Mammary epithelial cell (primary cell): ENCODE measurements around the gene ZBTB21.

Experiments used
- EZH2 ChIP-seq: IDR thresholded peaks from 2 replicates; pipeline ENCODE4 v1.6.1; 2012; ENCODE audit warnings: low read length, inconsistent platforms, borderline replicate concordance
- TF ChIP-seq, protein P1 (sequence below), 2 donors: IDR thresholded peaks in 1 of 2; conservative IDR thresholded peaks in 1 of 2; 2 replicates each; pipeline ENCODE4 v1.5.1; 2011 to 2012; ENCODE audit warnings: inconsistent platforms in 2 of 2, low read length in 2 of 2, mild to moderate bottlenecking in 2 of 2, control low read depth in 1 of 2, low read depth in 1 of 2; ENCODE audit not compliant: insufficient read depth in 1 of 2; ENCODE audit errors: extremely low read depth in 1 of 2

DNA sequence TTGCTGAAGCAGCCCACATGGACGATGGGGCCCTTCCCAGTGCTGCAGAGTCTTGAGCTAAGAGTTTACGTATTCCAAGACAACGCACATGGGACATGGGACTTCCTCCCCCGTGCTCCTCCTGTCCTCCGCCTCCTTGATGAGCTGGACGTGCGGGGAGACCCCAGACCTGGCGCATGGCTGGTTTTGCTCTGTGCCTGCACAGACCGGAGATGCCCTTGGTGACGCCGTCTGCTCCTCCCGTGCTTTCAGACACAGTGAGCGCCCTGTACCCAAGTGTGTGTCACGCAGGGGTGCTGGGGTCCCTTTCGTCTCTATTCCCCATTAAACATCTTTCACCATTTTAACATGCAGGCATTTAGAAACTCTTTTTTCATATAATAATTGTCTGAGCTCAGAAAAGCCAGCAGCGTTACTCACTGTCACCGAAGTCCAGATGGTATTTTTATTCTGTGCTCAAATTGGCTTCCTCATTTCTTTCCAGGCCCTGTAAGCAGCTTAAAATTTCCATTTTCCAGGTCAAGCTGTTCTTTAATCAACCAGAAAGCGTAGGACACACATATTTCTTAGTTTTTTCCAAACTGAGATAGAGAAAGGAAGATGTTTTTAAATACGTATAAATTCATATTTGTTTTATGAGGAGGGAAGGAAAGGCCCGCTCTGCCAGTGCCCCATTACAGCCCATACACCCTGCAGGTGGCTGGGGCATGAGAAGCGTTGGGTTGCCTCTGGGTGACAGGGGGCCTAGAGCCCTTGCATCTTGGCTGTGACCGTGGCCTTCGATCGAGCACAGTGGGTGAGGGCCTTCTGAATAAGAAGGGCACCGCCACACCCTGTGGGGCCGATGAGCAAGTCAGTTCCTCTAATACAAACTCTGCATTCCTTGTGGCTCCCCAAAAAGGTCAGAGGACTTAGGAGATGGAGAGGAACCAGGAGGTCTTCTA, 17.9 kb upstream of the ZBTB21 start:
- TF ChIP-seq, protein P1, sequence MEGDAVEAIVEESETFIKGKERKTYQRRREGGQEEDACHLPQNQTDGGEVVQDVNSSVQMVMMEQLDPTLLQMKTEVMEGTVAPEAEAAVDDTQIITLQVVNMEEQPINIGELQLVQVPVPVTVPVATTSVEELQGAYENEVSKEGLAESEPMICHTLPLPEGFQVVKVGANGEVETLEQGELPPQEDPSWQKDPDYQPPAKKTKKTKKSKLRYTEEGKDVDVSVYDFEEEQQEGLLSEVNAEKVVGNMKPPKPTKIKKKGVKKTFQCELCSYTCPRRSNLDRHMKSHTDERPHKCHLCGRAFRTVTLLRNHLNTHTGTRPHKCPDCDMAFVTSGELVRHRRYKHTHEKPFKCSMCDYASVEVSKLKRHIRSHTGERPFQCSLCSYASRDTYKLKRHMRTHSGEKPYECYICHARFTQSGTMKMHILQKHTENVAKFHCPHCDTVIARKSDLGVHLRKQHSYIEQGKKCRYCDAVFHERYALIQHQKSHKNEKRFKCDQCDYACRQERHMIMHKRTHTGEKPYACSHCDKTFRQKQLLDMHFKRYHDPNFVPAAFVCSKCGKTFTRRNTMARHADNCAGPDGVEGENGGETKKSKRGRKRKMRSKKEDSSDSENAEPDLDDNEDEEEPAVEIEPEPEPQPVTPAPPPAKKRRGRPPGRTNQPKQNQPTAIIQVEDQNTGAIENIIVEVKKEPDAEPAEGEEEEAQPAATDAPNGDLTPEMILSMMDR (conservative IDR thresholded peaks at IDR 0.05 in 1 of 2, IDR thresholded peaks at IDR 0.05 in 1 of 2; ENCODE audit: extremely low read depth in 1 of 2, insufficient read depth in 1 of 2, low read depth in 1 of 2, low read length in 2 of 2), result no peak
- TF ChIP-seq EZH2, result no peak
